Measurements from ENCODE around the gene RALGAPA2.

DNA sequence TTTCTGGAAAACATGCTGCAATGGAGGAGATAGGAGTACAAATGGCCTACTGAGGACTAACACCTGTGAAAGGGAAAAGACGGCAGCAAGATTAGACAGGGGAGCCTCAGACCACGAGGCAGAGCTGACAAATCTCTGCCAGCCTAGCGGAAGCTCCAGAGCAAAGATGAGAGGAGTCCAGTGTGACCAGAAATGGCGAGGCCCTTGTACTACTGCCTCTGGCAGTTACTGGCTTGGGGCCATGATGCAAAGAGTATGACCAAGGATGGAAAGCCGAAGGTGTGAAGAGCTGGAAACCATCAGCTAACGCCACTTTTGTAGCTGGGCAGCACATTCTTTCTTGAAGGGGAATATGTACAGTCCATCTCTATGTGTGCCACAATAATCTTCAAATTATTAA is 55.4 kb downstream of the RALGAPA2 start:
- TF ChIP-seq, protein P1, sequence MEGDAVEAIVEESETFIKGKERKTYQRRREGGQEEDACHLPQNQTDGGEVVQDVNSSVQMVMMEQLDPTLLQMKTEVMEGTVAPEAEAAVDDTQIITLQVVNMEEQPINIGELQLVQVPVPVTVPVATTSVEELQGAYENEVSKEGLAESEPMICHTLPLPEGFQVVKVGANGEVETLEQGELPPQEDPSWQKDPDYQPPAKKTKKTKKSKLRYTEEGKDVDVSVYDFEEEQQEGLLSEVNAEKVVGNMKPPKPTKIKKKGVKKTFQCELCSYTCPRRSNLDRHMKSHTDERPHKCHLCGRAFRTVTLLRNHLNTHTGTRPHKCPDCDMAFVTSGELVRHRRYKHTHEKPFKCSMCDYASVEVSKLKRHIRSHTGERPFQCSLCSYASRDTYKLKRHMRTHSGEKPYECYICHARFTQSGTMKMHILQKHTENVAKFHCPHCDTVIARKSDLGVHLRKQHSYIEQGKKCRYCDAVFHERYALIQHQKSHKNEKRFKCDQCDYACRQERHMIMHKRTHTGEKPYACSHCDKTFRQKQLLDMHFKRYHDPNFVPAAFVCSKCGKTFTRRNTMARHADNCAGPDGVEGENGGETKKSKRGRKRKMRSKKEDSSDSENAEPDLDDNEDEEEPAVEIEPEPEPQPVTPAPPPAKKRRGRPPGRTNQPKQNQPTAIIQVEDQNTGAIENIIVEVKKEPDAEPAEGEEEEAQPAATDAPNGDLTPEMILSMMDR (IDR thresholded peaks at IDR 0.05), result no peak
- no peak for TF ChIP-seq POLR2A (IDR thresholded peaks at IDR 0.05)

Measured in testis (tissue), 2 donors.